Measurements from ENCODE around the gene DONSON.

Gene DONSON

GRCh38 chr21:33541756-33542639 is 46.5 kb downstream of the DONSON start, which contains the start of gene GART:
GART (minus strand) TSS chr21:33542117; CDS start chr21:33539315, 2,802 bp downstream.
- DNase-seq (ENCODE audit: low spot score) = peak; percentile 91

GRCh38 chr21:33541105-33541711 is 47.3 kb downstream of the DONSON start:
- no peak for DNase-seq (ENCODE audit: low spot score)

GRCh38 chr21:33540711-33541104 is 47.8 kb downstream of the DONSON start:
- DNase-seq (ENCODE audit: low spot score) = no peak

- DNase-seq (ENCODE audit: low spot score) = no peak
Observed at GRCh38 chr21:33539616-33540015, 48.9 kb downstream of the DONSON start.

GRCh38 chr21:33537212-33537611 is 51.3 kb downstream of the DONSON start:
- no peak for DNase-seq (ENCODE audit: low spot score)

GRCh38 chr21:33531007-33531406 is 57.5 kb downstream of the DONSON start:
- DNase-seq (ENCODE audit: low spot score) = no peak
